ENCODE measurements around the gene PCDH19.

GRCh38 chrX:100368167-100368566, 41.9 kb downstream of the PCDH19 start:
- peak in 1 of 5 experiments; percentile 14 for TF ChIP-seq CTCF (IDR thresholded peaks at IDR 0.05)
- no peak for TF ChIP-seq EP300 (IDR thresholded peaks at IDR 0.05)
- no peak for TF ChIP-seq POLR2A (IDR thresholded peaks at IDR 0.05)

Measured in tibial nerve (tissue), 4 donors.